Right lobe of liver (tissue), 6 donors: ENCODE measurements around the gene TRAK2. TPM values are rescaled to one million over a fixed set of nuclear protein-coding genes. Genes with fewer than 3 reads are reported as not detected.

Experiments used
- ATAC-seq, 4 donors: fragments of 200-7000 bp; cut with Tn5 transposase; one replicate each; pipeline ENCODE4 v1.9.1; 2020; ENCODE audit warnings: mild to moderate bottlenecking in 4 of 4, moderate library complexity in 4 of 4
- DNase-seq, 3 donors: peaks; one replicate each; pipeline ENCODE4 v3.0.0-alpha.2; 2020
- H3K27ac ChIP-seq, 3 donors: fragments of 200-600 bp; one replicate each; pipeline ENCODE4 v1.8.0; 2022
- H3K27me3 ChIP-seq, 2 donors: fragments of 200-600 bp; one replicate each; pipeline ENCODE4 v1.8.0; 2022
- H3K36me3 ChIP-seq, 4 donors: fragments of 200-600 bp; sonication (generic) in 1 of 4; one replicate each; pipeline versions ENCODE4 v1.5.1 to v1.8.0; 2017 to 2022; ENCODE audit warnings: control low read depth in 1 of 4
- H3K4me1 ChIP-seq, 4 donors: fragments of 200-600 bp; sonication (generic) in 1 of 4; one replicate each; pipeline versions ENCODE4 v1.5.1 to v1.8.0; 2017 to 2022; ENCODE audit warnings: control low read depth in 1 of 4
- H3K4me3 ChIP-seq, 3 donors: fragments of 200-600 bp; one replicate each; pipeline ENCODE4 v1.8.0; 2022
- H3K9me3 ChIP-seq, 4 donors: fragments of 200-600 bp; sonication (generic) in 1 of 4; one replicate each; pipeline versions ENCODE4 v1.5.1 to v1.8.0; 2017 to 2022; ENCODE audit warnings: control low read depth in 1 of 4
- CTCF ChIP-seq, 4 donors: fragments of 200-600 bp in 3 of 4; fragments of 450-650 bp in 1 of 4; IDR thresholded peaks; one replicate each; pipeline versions ENCODE4 v1.5.1 to v1.8.0; 2016 to 2022; ENCODE audit warnings: antibody characterized with exemption in 4 of 4, mild to moderate bottlenecking in 2 of 4
- POLR2A ChIP-seq: fragments of 450-650 bp; IDR thresholded peaks from one replicate; pipeline ENCODE4 v1.6.1; 2017; ENCODE audit warnings: antibody characterized with exemption, mild to moderate bottlenecking
- WGBS: methylation state at CpG from one replicate; pipeline ENCODE4 v1.1.6; 2018; ENCODE audit warnings: low coverage, low lambda C conversion rate; ENCODE audit not compliant: insufficient coverage; ENCODE audit errors: missing lambda C conversion rate; 5-methylcytosine and 5-hydroxymethylcytosine counted together
- intact Hi-C, 2 donors: fragments of 100-400 bp; cut with DNase I; formaldehyde crosslinking; loops; one replicate each; pipeline versions ENCODE4 v1.11.2 to v1.14.1; 2022
- total RNA-seq, 6 experiments: library from RNA; depleted of rRNA in 2 of 6; stranded (reverse); fragments of >200 nt in 2 of 6; fragmentation: NEBNext Ultra II Directional in 3 of 6; extraction: Animal tissue kit (Norgen Biotek cat#: 25700) in 3 of 6; gene quantifications; one replicate each; pipeline versions ENCODE4 v1.1.0 to v1.2.4, GENCODE V29; 2016 to 2023
- donor health status: DM: no; HTN: yes; CAD: no.
- donor health status: DM: no; HTN: no; CAD: no.
- donor health status: DM: no; HTN: no; CAD: no.
- donor health status: DM: no; HTN: yes; CAD: no.
- donor health status: DM: no; HTN: yes; CAD: no.

The TRAK2 gene
- total RNA-seq, 6 experiments from 2014 or later, result 13.3 to 18.4 (median 14.2) TPM

- 43% methylated on average over 3 of the region's 4 CpGs for WGBS
These were observed 37.7 kb downstream of the TRAK2 start for GRCh38 chr2:201413552-201413951.

GRCh38 chr2:201413143-201413542, 38.1 kb downstream of the TRAK2 start:
- no peak for TF ChIP-seq POLR2A
- TF ChIP-seq CTCF (IDR thresholded peaks at IDR 0.05), result no peak
- no peaks in the 10 kb centered on the region for H3K36me3 ChIP-seq
- 52% methylated on average over 2 of the region's 2 CpGs for WGBS
- H3K4me1 ChIP-seq, result peaks cover 0 to 6% (median 3%) of the 10 kb centered on the region in 4 donors
- no peak overlapping the region for H3K27ac ChIP-seq
- H3K9me3 ChIP-seq, result no peaks in the 10 kb centered on the region
- ATAC-seq (no peak), DNase-seq (no peak)
- H3K27me3 ChIP-seq, result no peaks in the 10 kb centered on the region
- no peak overlapping the region for H3K4me3 ChIP-seq
- intact Hi-C loops, result no loop called here

More at GRCh38 chr2:201413552-201413951, 37.7 kb downstream of the TRAK2 start:
- no peak overlapping the region for H3K27ac ChIP-seq
- H3K36me3 ChIP-seq, result no peaks in the 10 kb centered on the region
- peaks cover 0 to 6% (median 3%) of the 10 kb centered on the region in 4 donors for H3K4me1 ChIP-seq
- intact Hi-C loops, result no loop called here
- H3K9me3 ChIP-seq, result no peaks in the 10 kb centered on the region
- ATAC-seq, result no peak
- H3K4me3 ChIP-seq, result no peak overlapping the region
- DNase-seq, result no peak
- TF ChIP-seq POLR2A (no peak), CTCF (IDR thresholded peaks at IDR 0.05) (no peak)
- H3K27me3 ChIP-seq, result no peaks in the 10 kb centered on the region

- intact Hi-C loops, result no loop called here
- no peaks in the 10 kb centered on the region for H3K9me3 ChIP-seq
- H3K27ac ChIP-seq, result no peak overlapping the region
- no peak overlapping the region for H3K4me3 ChIP-seq
- no peaks in the 10 kb centered on the region for H3K27me3 ChIP-seq
- ATAC-seq, result no peak
- TF ChIP-seq CTCF (IDR thresholded peaks at IDR 0.05), result no peak
- no peak for TF ChIP-seq POLR2A
- DNase-seq, result no peak
- peaks cover 0 to 16% (median 3%) of the 10 kb centered on the region in 4 donors for H3K4me1 ChIP-seq
- H3K36me3 ChIP-seq, result no peaks in the 10 kb centered on the region
These were observed 39.8 kb downstream of the TRAK2 start for GRCh38 chr2:201411421-201411820.

GRCh38 chr2:201408931-201409330, 42.3 kb downstream of the TRAK2 start:
- no peak for DNase-seq
- peaks cover 0 to 24% (median 10%) of the 10 kb centered on the region in 4 donors for H3K4me1 ChIP-seq
- no peak overlapping the region for H3K27ac ChIP-seq
- H3K27me3 ChIP-seq, result no peaks in the 10 kb centered on the region
- 81% methylated on average over 3 of the region's 3 CpGs for WGBS
- no peak for ATAC-seq
- no peaks in the 10 kb centered on the region for H3K9me3 ChIP-seq
- no peak for TF ChIP-seq POLR2A
- no peak for TF ChIP-seq CTCF (IDR thresholded peaks at IDR 0.05)
- H3K4me3 ChIP-seq, result no peak overlapping the region
- intact Hi-C loops, result no loop called here
- H3K36me3 ChIP-seq, result no peaks in the 10 kb centered on the region

- DNase-seq, result no peak
- intact Hi-C loops, result no loop called here
- Histone ChIP-seq H3K36me3 (no peaks in the 10 kb centered on the region), H3K4me3 (no peak overlapping the region), H3K9me3 (no peaks in the 10 kb centered on the region), H3K27ac (peak overlapping the region in 2 of 3 donors; percentile 84 to 88), H3K27me3 (no peaks in the 10 kb centered on the region), H3K4me1 (peaks cover 0 to 24% (median 10%) of the 10 kb centered on the region in 4 donors)
- peak in 2 of 4 donors; percentile 19 to 39 for ATAC-seq
- TF ChIP-seq CTCF (IDR thresholded peaks at IDR 0.05) (no peak), POLR2A (no peak)
- WGBS, result 29% methylated on average over 2 of the region's 2 CpGs
These were observed 44.0 kb downstream of the TRAK2 start for GRCh38 chr2:201407265-201407664.
